GM04503 (cell line): ENCODE measurements around the gene CD9.
"Not testable (repeated sequence)": the region's sequence is repeated elsewhere in the genome, so short reads cannot be mapped to it uniquely, and the experiment has no call there.

ENCODE experiments used
- DNase-seq: peaks from one replicate; pipeline ENCODE4 v3.0.0-alpha.2; 2012; ENCODE audit warnings: low read depth

CD9 gene

DNA sequence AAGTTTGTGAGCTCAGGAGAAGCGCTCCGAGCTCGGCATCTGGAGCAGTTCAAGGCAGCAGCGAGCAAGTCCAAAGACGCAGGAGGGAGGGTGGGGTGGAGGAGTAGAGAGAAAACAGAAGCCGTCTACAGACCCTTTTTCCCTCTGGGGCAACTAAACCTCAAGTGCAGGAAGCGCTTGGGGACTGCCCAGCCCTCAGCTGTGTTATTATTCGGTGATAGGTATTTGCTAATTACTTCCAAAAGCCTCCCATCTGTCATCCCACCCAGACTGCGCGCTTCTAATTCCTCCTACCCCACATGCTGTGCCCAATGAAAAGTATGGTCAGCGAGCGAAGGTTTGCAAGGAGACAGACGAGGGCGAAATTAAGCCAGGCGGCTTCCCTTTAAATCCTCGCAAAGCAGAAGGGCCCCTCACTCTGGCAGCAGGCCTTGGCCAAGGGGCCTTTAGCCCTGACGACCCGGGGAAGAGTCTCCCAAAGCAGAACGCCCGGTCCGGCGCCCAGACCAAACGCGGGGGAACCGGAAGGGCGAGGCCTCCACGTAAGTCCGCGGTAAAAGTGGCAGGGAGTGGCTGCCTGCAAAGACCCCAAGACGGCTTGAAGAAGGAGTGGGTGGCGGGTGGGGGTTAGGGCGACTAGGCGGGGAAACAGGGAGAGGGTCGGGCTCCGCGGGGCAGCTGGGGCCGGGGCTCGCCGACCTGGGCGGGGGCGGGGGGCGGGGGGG lies 507 bp upstream of the CD9 start:
- no peak for DNase-seq

DNA sequence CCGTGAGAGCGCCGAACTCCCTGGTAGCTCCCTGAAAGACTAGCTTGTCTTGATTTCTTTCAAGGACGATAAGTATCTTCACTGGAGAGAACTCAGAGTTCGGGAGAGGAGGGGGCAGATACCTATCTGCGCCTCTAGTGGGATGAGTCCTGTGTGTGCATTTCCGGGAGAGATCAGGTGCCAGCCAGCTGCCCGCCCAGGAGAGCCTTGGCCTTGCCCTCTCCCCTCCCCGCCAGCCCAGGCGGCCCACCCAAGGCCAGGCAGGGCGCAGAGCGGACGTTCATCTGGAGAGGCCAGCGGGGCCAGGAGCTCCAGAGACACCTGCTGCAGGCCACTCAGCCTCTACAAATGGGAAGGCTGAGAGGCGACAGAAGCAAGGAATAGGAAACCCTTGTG lies 1.0 kb downstream of the CD9 start:
- no peak for DNase-seq

DNA sequence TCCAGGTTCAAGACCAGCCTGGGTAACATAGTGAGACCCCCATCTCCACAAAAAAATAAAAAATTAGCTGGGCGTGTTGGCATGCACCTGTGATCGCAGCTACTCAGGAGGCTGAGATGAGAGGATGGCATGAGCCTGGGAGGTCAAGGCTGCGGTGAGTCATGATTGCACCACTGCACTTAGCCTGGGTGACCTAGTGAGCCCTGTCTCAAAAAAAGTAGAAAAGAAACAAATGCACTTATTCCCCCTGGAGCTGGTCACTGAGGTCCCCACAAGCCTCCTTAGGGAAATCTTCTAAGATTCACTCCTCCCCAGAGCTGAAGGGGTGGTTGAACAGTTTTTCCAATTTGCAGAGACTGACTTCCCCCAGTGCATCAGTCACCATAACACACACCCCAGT lies 1.6 kb downstream of the CD9 start:
- DNase-seq = no peak

DNA sequence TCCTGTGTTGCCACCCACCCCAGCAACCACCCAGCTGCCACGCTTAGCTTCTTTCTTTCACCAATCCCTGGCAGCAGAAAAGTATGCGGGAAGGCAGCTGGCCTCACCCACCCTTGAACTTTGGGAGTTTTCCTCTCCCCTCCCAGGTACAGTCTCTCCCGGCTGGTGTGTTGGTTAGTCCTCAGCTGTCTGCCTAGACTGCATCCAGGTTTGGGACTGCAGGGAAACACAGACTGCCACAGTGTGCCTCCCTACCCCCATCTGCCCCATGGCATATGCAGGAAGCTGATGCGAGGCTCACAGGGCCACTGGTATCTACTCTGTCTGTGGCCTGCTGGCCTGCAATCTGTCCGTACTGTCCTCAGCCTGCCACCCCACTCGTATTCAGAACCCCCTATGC lies 2.1 kb downstream of the CD9 start:
- no peak for DNase-seq

DNA sequence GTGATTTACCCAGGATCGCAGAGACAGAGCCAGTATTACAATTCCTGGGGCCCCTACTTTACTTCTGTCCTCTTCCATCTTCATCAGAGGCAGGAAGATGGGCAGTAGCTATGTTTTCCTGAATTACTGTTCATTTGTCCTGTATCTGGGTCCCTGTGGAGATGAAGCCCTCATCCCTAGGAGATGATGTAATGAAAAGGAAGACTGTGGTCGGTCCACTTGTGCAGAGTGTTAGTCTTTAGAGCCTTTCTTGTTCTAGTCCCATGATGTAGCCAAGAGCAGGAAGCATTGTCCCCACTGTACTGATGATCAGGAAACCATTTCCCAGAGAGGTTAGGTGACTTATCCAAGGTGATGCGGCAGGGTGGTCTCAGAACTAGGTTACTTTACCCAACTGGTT lies 2.6 kb downstream of the CD9 start:
- DNase-seq = no peak

DNA sequence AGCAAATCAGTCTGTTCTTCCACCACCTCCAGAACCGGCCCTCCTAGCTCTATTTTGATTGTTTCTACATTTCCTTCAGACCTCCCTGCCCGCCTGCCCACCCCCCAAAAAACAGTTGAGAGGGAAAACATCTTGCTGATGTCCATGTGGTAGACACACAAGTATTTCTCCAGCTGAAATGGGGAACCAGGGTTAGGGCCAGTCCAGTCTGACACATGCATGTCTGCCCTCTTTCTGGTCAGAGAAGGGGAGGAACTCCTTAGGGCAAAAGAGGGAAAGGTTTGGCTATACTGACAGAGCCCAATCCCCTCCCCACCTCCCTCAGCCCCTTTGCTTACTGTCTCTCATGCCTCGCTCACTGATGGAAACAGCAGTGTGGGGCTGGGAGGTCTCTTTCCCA lies 3.4 kb downstream of the CD9 start:
- no peak for DNase-seq

DNA sequence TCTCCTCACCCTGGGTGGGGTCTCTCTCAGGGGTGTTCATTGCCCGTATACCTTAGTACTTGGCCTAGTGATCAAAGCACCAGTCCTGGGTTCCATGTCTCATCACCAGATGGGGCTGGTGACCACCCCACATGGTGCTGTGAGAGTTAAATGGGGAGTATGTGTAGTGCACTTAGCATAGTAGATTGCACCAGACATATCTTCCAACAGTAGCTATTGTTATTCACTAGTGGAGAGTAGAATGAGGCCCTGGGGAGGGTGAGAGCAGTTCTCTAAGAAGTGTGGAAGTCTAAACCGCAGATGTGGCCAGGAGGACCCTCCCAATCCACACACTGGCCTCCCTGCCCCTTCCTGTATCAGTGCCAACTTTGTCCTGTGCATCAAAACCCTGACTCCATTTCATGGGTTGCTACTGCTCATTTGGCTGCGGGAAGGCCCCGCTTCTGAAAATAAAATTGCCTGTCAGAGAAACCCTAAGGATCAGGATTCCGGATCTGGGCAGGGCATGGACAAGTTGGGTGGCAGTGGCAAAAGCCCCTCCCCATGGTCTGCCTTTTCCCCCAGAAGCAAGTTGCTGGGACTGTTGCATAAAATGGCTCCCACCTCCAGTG lies 4.4 kb downstream of the CD9 start:
- DNase-seq = no peak

DNA sequence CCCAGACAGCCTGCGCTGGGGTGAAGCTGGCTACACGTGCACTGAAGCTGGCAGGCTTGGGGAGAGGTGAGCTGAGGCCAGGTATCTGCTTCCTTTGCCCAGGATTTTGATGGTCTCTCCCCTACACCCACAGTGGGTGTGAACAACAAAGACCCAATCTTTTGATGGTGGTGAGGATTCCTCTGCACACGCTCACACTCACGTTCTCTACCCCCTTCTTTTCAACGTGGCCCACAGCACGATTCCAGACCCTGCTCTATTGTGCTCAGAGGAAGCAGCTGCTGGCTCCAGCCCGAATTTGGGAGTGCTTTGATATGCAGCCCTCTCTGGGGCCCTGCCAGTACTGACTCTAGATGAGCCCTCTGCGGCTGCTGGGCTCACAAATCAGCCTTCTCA lies 4.9 kb downstream of the CD9 start:
- no peak for DNase-seq

DNA sequence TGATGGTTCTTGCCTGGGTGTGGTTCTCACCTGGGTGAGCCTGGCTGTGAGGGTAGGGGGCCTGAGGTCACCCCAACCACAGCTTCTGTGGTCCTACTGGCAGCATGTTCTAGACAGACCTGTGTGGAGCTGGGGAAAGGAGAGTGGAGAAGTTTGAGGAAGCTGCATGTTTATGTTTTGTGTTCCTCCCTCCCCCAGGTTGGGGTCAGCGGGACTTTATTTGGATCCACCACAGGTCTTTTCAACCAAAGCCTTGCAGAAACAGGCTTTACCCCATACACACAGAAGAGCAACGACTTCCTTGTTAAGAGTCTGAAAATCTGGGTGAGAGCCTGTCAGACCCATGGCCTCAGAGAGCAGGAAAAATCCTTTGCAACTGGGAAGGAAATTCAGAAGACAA lies 5.6 kb downstream of the CD9 start:
- no peak for DNase-seq

DNA sequence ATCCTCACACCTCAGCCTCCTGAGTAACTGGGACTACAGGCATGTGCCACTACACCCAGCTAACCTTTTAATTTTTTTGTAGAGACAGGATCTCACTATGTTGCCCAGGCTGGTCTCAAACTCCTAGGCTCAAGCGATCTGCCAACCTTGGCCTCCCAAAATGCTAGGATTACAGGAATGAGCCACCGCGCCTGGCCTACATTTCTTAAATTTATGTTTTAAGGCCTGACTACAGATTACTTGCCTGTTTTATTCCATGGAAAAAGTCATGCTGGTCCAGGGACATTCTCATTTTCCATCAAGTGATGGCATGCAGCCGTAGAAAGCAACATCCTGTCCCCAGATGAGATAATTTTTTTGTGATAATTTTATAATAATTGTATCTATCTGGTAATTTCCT lies 6.1 kb downstream of the CD9 start:
- no peak for DNase-seq

DNA sequence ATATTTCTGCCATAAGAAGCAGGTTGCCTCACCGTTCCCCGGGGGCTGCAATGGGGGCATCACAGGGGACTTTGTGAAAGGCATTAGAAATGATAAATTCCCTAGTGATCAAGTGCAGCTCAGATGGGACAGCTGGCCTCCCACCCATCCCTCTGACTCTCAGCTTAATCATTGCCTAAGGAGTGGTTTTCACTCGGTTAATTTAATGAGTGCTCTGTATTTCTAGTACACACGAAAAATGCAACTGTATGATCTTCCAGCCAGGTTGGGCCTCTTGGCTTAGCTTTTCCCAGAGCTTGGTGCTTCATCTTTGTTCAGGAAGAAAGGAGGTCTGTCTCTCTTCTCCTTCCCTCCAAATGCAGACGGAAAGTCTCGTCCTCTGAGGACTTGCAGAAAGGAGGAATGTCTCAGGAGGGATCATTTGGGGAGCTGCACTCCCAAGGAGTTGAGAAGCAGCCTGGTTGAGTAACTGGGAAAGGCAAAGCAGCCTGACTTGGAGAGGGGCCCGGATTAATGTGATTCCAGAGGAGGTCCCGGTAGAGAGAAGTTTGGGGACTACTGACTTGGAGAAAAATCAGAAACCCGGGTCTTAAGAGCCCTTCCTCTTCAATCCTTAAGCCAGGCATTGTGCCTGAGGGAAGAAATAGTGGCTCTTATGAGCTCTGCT lies 7.2 kb downstream of the CD9 start:
- DNase-seq = no peak

DNA sequence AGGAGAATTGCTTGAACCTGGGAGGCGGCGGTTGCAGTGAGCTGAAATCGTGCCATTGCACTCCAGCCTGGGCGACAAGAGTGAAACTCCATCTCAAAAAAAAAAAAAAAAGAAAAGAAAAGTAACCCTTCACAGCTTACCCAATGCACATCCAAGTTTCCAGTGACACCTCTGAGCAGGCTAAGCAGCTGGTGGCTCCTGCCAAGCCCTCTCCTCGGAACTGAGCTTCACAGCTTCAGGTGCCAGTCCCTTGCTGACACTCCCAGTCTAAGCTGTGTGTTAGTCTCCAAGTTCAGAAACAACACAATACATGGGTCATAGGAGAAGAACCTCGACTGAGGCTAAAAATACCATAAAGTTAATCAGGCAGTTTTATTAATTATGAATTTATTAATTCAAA lies 7.9 kb downstream of the CD9 start:
- DNase-seq = no peak

DNA sequence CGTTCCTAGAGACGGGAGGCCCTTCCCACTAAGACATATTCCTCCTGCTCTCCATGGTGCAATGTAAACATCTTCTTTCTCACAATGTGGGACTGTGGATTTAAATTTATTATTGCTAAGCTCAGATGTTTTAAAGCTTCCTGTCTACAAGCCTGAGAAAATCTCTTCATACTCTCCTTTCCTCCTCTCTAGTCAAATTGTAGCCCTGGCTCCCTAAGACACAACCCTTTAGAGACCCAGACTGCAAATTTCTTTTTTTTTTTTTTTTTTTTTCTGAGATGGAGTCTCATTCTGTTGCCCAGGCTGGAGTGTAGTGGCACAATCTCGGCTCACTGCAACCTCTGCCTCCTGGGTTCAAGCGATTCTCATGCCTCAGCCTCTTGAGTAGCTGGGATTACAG lies 9.2 kb downstream of the CD9 start:
- DNase-seq = not testable (repeated sequence)

DNA sequence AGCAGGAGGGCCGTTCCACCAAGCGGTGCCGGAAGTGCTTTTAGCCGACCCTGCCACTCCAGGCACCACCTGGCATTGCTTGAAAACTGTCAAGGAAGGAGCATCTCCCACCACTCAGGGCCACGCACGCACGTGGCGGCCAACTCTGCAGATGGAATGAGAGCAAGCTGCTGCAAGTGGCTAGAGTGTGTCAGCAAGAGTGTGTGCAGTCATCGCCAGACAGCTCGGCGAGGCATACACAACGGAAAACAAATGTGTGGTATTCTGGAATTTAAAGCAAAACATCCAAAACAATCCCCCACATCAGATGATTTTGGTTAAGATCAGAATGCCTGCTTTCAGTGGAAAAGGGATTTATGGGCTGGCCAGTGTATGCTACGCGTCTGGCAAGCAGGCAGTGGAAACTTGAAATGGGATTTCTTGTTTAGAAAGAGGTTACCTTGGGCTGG lies 11.2 kb downstream of the CD9 start:
- peak; percentile 91 for DNase-seq

DNA sequence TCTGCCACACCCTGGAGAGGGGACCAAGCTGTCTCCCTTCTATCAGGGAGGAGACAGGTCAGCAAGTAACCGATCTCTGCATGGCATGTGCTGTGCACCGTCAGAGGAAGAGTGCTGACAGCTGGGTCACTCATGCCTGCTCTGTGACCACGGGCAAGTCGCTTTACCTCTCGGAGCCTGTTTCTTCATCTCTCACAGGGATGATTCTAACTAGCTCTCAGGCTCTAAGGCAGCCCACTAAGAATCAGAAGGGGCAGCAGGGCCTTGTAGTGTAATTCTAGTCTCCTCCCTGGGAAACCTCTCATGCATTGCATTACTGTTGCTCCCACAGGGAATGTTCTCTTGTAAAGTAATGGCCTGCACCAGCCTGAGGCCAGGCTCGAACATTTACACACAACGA lies 11.9 kb downstream of the CD9 start:
- no peak for DNase-seq

DNA sequence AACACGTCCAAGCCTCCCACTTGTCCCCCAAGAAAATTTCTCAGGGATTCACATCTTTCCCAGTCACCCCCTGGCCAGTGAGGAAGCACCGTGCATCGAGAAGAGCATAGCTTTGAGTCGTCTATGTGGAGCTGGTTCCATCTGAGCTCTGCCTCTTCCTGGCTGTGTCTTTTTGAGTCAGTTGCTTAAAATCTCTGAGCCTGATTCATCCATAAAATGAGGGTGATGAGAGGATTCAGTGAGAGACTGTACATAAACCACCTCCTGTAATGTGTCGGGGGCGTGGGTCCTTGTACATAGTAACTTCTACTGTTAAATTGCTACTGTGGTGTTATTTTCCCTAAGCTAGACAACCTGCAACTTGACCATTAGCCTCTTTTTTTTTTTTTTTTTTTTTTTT lies 13.8 kb downstream of the CD9 start:
- no peak for DNase-seq

DNA sequence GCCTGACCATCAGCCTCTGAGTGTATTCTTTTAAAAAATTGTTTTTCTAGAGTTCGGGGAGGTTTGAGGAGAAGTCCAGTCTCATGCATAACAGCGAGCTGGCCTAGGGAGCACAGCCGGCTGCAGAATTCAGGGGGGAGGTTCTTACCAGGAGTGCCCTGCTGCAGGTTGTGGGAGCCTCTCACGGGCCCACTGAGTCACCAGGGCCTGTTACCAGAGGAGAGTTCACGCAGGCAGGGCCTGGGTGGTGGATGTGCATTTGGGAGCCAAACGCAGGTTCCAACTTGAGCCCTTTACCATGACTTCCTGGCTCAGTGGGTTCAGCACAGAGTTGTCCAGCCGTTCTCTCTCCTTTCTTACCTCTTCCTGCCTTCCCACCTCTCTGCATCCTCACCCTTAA lies 14.4 kb downstream of the CD9 start:
- no peak for DNase-seq

DNA sequence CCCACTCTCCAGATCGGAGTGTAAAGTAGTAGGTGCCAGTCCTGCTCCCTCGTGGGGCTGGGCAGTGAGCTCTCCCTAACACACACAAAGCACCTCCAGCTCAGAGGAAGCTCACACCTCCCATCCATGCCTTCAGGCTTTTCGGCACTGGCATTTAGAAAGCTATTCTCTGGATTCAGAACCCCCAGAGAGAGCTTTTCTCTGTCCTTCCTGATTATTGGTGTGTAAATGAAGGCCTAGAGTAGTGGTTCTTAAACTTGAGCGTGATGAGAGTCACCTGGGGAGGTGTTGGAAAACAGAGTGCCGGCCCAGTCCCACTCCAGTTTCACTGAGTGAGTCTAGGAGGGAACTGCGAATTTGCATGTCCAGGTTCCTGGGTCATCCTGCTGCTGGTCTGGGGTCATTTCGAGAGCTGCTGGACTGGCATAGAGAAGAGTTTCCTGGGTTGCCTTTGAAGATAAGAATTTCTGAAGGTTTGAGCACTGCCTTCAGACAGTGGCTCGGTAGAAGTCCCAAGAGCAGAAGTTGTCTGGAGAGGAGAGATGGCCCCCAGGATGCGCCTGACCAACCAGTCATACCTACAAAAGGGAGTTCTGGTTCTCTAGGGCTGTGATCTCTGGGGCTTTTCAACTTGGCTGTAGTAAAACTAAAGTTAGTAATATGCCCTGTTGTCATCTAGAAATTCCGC lies 15.1 kb downstream of the CD9 start:
- DNase-seq = no peak

DNA sequence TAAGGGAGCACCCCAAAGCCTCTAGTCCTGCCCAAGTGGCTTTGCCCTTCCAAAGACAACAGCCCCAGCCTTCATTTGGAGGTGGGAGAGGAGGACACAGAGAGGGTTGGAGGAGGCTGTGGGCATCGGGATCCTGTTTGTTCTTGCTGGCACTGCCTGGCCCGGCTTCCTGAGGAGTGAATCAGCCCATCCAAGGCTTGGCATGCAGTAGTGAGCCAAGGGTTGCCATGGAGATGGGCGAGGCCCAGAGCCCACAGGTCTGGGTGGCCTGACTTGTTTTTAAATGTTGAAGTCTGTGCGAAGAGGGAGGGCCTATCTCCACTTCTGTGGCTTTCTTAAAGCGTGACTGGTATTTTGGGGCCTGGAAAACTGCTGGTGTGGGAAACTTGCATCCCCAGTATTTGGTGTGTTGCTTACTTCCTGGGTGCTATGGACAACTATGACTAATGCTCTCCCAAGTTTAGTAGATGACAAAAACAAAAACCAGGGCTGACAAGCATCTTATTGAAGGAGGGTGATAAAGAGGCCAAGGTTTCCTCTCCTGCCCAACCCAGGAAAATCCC lies 15.8 kb downstream of the CD9 start:
- peak; percentile 98 for DNase-seq

DNA sequence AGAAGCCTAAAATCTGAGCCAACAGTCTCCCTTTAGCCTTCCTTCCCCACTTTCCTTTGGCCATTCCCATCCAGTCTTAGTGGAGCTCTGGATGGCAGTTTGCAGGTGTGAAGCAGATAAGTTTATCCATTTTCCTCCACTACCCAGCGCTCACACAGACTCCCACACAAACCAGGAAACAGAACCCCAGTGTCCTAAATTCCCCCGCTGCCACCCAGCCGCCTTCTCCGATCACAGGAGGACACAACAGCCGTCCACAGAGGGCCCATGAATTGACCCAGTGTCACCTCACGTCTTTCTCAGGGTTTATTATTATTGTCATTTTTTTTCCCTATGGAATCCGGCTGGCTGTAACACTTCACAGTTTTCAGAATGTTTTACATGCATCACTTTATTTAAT lies 16.4 kb downstream of the CD9 start:
- DNase-seq = no peak

DNA sequence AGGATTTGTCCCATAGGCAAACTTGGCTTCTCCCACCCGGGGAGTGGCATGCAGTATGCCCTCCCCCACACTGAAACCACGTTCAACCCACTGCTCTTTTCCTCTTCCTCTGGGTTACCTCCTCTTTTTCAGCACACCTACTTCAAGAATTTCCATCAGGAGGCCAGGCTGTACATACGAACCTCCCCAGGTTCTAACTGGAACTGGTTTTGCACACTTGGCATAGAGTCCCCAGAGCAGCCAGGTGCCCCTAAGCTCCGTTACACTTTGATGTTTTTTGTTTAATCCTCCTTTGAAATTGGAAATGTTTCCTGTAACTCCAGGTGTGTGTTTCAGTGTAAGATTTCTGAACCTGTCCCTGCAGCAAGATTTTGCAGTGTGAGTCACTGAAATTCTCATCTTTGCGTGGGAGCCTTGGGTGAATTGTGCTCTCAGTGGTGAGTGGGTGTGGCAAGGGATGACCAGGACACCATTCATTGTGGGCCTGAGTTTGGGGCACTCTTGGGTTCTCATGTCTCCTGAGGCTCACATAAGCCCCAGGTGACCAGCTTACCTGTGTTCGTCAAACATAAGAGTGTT lies 18.2 kb downstream of the CD9 start:
- no peak for DNase-seq

DNA sequence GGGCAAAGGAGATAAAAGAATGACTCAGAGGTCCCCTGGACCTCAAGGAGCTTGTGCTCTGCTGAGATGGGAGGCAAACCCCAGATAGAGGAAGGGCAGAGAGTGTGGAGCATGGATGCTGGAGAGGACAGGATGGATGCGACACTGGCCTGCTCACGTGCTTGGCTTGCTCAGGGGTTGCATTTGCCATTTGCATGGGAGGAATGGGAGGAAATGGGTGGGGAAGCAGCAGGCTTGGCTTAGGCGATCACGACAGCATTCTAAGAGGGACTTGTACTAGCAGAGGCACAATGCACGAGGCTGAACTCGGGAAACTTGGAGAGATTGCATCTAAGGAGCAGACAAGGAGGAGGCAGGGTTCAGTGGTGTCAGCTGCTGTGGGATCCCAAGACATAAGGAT lies 19.8 kb downstream of the CD9 start:
- DNase-seq = no peak
